NCI-H345 treated with DMSO at 0.1 percent for 48 hours (cell line): ENCODE measurements around the gene SYNE1.

Source experiments
- DNase-seq: peaks from one replicate; lab custom pipeline; 2025; ENCODE audit not compliant: unreplicated experiment; lab: John Stamatoyannopoulos, UW

Gene SYNE1

GRCh38 chr6:152201120-152201519, 436.0 kb downstream of the SYNE1 start:
- DNase-seq, result no peak

GRCh38 chr6:152195896-152196295, 441.3 kb downstream of the SYNE1 start:
- DNase-seq, result no peak

- no peak for DNase-seq
Measured at GRCh38 chr6:152189736-152190135, 447.4 kb downstream of the SYNE1 start.

- DNase-seq, result no peak
Measured at GRCh38 chr6:152188011-152188410, 449.2 kb downstream of the SYNE1 start.

GRCh38 chr6:152186840-152187239, 450.3 kb downstream of the SYNE1 start:
- no peak for DNase-seq

GRCh38 chr6:152184917-152185574, 452.1 kb downstream of the SYNE1 start:
- no peak for DNase-seq

GRCh38 chr6:152184573-152184916, 452.6 kb downstream of the SYNE1 start:
- no peak for DNase-seq

GRCh38 chr6:152180601-152181000, 456.6 kb downstream of the SYNE1 start:
- no peak for DNase-seq

GRCh38 chr6:152176268-152176667, 460.9 kb downstream of the SYNE1 start:
- no peak for DNase-seq

GRCh38 chr6:152173957-152174356, 463.2 kb downstream of the SYNE1 start:
- DNase-seq, result no peak

- DNase-seq, result no peak
Measured at GRCh38 chr6:152173321-152173720, 463.8 kb downstream of the SYNE1 start.

- DNase-seq, result no peak
Measured at GRCh38 chr6:152170702-152171667, 466.2 kb downstream of the SYNE1 start.

- DNase-seq, result no peak
Measured at GRCh38 chr6:152170313-152170701, 466.9 kb downstream of the SYNE1 start.

- DNase-seq, result no peak
Measured at GRCh38 chr6:152167641-152168603, 469.2 kb downstream of the SYNE1 start.

GRCh38 chr6:152166897-152167296, 470.3 kb downstream of the SYNE1 start:
- DNase-seq, result no peak

GRCh38 chr6:152166497-152166896, 470.7 kb downstream of the SYNE1 start:
- no peak for DNase-seq

- no peak for DNase-seq
Measured at GRCh38 chr6:152164957-152165356, 472.2 kb downstream of the SYNE1 start.

- no peak for DNase-seq
Measured at GRCh38 chr6:152161501-152161900, 475.7 kb downstream of the SYNE1 start.

- no peak for DNase-seq
Measured at GRCh38 chr6:152160346-152160745, 476.8 kb downstream of the SYNE1 start.

GRCh38 chr6:152155792-152156191, 481.4 kb downstream of the SYNE1 start:
- DNase-seq, result no peak
